Lung (tissue), 12 donors: ENCODE data around the gene MET. TPM values are rescaled to one million over a fixed set of nuclear protein-coding genes. Genes with fewer than 3 reads are reported as not detected.
"Not testable (repeated sequence)": the region's sequence is repeated elsewhere in the genome, so short reads cannot be mapped to it uniquely, and the experiment has no call there.

ENCODE experiments used
- ATAC-seq: fragments of 200-7000 bp; cut with Tn5 transposase; one replicate; pipeline ENCODE4 v1.9.1; 2020; ENCODE audit warnings: moderate number of reproducible peaks; ENCODE audit not compliant: insufficient read depth, low FRiP score
- DNase-seq, 3 donors: peaks; one replicate each; pipeline ENCODE4 v3.0.0-alpha.2; 2013 to 2017
- H3K27ac ChIP-seq, 2 donors: one replicate each; pipeline ENCODE4 v1.5.1; 2013; ENCODE audit warnings: mild to moderate bottlenecking in 2 of 2, moderate library complexity in 2 of 2, control low read depth in 1 of 2, inconsistent platforms in 1 of 2, low read depth in 1 of 2, low read length in 1 of 2
- H3K27me3 ChIP-seq, 3 donors: one replicate each; pipeline ENCODE4 v1.5.1; 2013; ENCODE audit warnings: low read length in 2 of 3; ENCODE audit not compliant: control insufficient read depth in 3 of 3, insufficient read depth in 3 of 3
- H3K36me3 ChIP-seq, 4 donors: one replicate each; pipeline ENCODE4 v1.5.1; 2013; ENCODE audit warnings: low read length in 4 of 4, mild to moderate bottlenecking in 1 of 4, moderate library complexity in 1 of 4; ENCODE audit not compliant: control insufficient read depth in 4 of 4, insufficient read depth in 4 of 4
- H3K4me1 ChIP-seq, 5 donors: one replicate each; pipeline ENCODE4 v1.5.1; 2013; ENCODE audit warnings: low read length in 5 of 5, mild to moderate bottlenecking in 2 of 5, moderate library complexity in 1 of 5; ENCODE audit not compliant: control insufficient read depth in 5 of 5, insufficient read depth in 5 of 5
- H3K4me3 ChIP-seq: one replicate; pipeline ENCODE4 v1.5.1; 2013; ENCODE audit warnings: mild to moderate bottlenecking, control low read depth, moderate library complexity
- H3K9ac ChIP-seq, 2 donors: one replicate each; pipeline ENCODE4 v1.5.1; 2013; ENCODE audit warnings: low read length in 2 of 2, control low read depth in 1 of 2; ENCODE audit not compliant: insufficient read depth in 1 of 2
- H3K9me3 ChIP-seq, 4 donors: one replicate each; pipeline ENCODE4 v1.5.1; 2013; ENCODE audit warnings: low read length in 3 of 4, mild to moderate bottlenecking in 1 of 4, moderate library complexity in 1 of 4; ENCODE audit not compliant: control insufficient read depth in 4 of 4, insufficient read depth in 3 of 4
- WGBS, 2 donors: extraction: QIAGEN DNeasy Blood & Tissue Kit; methylation state at CpG; one replicate each; pipeline ENCODE4 v1.1.7; 2013; 5-methylcytosine and 5-hydroxymethylcytosine counted together
- polyA plus RNA-seq, 2 donors: library from polyadenylated mRNA; stranded (reverse); fragments of 200-250 nt; gene quantifications; one replicate each; pipeline ENCODE4 v1.2.1, GENCODE V29; 2013
- total RNA-seq, 2 donors: library from RNA; depleted of rRNA in 1 of 2; stranded (reverse); fragments of >200 nt in 1 of 2; gene quantifications; one replicate each; pipeline ENCODE4 v1.2.1, GENCODE V29; 2014 to 2021
- TF ChIP-seq, protein P1 (sequence below): IDR thresholded peaks from 2 replicates; pipeline ENCODE4 v1.5.1; 2012; ENCODE audit warnings: mild to moderate bottlenecking; ENCODE audit errors: control extremely low read depth, extremely low read depth
- donor health status: control.
- donor health status: control.
- donor health status: Bipolar disorder and iron deficiency.
- donor health status: healthy.
- donor health status: DM: yes; HTN: yes; CAD: no.

The MET gene
- total and polyA plus RNA-seq, 4 donors: 16.3 to 106 (median 41.5) TPM

DNA sequence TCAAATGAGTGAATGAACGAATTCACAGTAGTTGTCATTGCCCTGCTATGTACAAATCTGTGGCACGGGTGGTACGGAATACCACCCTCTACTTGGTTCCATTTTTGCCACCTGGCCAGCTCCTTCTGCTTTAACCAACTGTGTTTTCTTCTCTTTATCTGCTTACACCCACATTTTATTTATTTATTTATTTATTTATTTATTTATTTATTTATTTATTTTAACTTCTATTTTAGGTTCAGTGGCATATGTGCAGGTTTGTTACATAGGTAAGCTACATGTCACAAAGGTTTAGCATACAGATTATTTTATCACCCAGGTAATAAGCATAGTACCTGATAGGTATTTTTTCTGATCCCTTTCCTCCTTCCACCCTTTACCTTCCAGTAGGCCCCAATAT, 148.2 kb downstream of the MET start:
- Histone ChIP-seq H3K36me3 (no peaks in the 10 kb centered on the region), H3K4me1 (no peaks in the 10 kb centered on the region), H3K9ac (no peak overlapping the region), H3K9me3 (no peaks in the 10 kb centered on the region), H3K27ac (no peak overlapping the region), H3K27me3 (no peaks in the 10 kb centered on the region), H3K4me3 (no peak overlapping the region)
- whole genome bisulfite sequencing, 2 donors: 95 to 96% methylated on average over 3 of the region's 3 CpGs
- ATAC-seq (no peak), DNase-seq (no peak)
- TF ChIP-seq, protein P1, sequence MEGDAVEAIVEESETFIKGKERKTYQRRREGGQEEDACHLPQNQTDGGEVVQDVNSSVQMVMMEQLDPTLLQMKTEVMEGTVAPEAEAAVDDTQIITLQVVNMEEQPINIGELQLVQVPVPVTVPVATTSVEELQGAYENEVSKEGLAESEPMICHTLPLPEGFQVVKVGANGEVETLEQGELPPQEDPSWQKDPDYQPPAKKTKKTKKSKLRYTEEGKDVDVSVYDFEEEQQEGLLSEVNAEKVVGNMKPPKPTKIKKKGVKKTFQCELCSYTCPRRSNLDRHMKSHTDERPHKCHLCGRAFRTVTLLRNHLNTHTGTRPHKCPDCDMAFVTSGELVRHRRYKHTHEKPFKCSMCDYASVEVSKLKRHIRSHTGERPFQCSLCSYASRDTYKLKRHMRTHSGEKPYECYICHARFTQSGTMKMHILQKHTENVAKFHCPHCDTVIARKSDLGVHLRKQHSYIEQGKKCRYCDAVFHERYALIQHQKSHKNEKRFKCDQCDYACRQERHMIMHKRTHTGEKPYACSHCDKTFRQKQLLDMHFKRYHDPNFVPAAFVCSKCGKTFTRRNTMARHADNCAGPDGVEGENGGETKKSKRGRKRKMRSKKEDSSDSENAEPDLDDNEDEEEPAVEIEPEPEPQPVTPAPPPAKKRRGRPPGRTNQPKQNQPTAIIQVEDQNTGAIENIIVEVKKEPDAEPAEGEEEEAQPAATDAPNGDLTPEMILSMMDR: no peak

DNA sequence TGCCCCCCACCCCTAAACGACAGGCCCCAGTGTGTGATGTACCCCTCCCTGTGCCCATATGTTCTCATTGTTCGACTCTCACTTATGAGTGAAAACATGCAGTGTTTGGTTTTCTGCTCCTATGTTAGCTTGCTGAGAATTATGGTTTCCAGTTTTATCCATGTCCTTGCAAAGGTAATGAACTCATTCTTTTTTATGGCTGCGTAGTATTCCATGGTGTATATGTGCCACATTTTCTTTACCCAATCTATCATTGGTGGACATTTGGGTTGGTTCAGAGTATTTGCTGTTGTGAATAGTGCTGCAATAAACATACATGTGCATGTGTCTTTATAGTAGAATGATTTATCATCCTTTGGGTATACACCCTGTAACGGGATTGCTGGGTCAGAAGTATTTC, 149.7 kb downstream of the MET start:
- not testable (repeated sequence) for H3K36me3 ChIP-seq, H3K27me3 ChIP-seq, H3K27ac ChIP-seq, H3K9me3 ChIP-seq, H3K9ac ChIP-seq, ATAC-seq, DNase-seq, H3K4me3 ChIP-seq, H3K4me1 ChIP-seq
- 97 to 98% methylated on average over 4 of the region's 4 CpGs for WGBS, 2 donors

DNA sequence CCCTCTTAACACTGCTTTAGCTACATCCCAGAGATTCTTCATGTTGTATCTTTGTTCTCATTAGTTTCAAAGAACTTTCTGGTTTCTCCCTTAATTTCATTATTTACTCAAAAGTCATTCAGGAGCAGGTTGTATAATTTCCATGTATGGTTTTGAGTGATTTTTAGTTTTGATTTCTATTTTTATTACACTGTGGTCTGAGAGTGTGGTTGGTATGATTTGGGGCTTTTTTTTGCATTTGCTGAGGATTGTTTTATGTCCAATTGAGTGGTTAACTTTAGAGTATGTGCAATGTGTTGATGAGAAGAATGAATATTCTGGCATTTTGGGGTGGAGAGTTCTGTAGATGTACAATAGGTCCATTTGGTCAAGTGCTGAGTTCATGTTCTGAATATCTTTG, 152.5 kb downstream of the MET start:
- TF ChIP-seq, protein P1: no peak
- Histone ChIP-seq H3K9ac (no peak overlapping the region), H3K4me3 (no peak overlapping the region), H3K9me3 (peaks cover 0 to 2% (median 0%) of the 10 kb centered on the region in 4 donors), H3K4me1 (no peaks in the 10 kb centered on the region), H3K36me3 (no peaks in the 10 kb centered on the region), H3K27ac (no peak overlapping the region), H3K27me3 (no peaks in the 10 kb centered on the region)
- no peak for DNase-seq
- ATAC-seq: no peak

DNA sequence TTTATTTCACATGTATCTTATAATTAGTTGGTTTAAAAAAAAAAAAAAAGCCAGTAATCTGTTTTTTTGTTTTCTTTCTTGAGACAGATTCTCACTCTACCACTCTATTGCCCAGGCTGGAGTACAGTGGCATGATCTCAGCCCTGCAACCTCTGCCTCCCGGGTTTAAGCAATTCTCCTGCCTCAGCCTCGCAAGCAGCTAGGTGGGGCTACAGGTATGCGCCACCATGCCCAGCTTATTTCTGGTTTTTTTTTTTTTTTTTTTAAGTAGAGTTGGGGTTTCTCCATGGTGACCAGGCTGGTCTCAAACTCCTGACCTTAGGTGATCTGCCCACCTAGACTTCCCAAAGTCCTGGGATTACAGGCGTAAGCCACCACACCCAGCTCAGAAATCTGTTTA, 156.3 kb downstream of the MET start:
- H3K36me3 ChIP-seq: no peaks in the 10 kb centered on the region
- TF ChIP-seq, protein P1: no peak
- DNase-seq (no peak), ATAC-seq (no peak)
- no peak overlapping the region for H3K9ac ChIP-seq
- 96 to 98% methylated on average over 4 of the region's 4 CpGs for WGBS, 2 donors
- H3K27ac ChIP-seq: no peak overlapping the region
- no peak overlapping the region for H3K4me3 ChIP-seq
- H3K9me3 ChIP-seq: peaks cover 0 to 2% (median 0%) of the 10 kb centered on the region in 4 donors
- H3K4me1 ChIP-seq: no peaks in the 10 kb centered on the region
- H3K27me3 ChIP-seq: no peaks in the 10 kb centered on the region
